Activated naive CD4-positive, alpha-beta T cell treated with Interleukin-2 at 50 U/mL for 16 hours (primary cell): ENCODE data around the gene GNA12.
"Not testable (repeated sequence)": the region's sequence is repeated elsewhere in the genome, so short reads cannot be mapped to it uniquely, and the experiment has no call there.

ENCODE experiments used
- DNase-seq: peaks from one replicate; pipeline ENCODE4 v3.0.0-alpha.2; 2020

Gene GNA12

GRCh38 chr7:2724453-2725177 is 119.5 kb downstream of the GNA12 start:
- no peak for DNase-seq

DNA sequence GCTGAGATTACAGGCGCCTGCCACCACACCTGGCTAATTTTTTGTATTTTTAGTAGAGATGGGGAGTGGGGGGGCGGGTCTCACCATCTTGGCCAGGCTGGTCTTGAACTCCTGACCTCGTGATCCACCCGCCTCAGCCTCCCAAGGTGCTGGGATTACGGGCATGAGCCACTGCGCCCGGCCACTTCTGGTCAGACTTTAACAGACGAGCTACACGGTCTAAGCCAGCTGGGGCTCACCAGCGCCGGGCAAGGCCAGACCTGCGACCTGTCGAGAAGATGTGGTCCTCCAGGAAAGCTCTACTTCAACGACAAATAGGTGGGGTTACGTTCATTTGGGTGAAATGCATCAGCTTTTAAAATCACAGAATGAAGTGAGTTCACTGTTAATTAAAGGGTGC is 120.1 kb downstream of the GNA12 start:
- not testable (repeated sequence) for DNase-seq

DNA sequence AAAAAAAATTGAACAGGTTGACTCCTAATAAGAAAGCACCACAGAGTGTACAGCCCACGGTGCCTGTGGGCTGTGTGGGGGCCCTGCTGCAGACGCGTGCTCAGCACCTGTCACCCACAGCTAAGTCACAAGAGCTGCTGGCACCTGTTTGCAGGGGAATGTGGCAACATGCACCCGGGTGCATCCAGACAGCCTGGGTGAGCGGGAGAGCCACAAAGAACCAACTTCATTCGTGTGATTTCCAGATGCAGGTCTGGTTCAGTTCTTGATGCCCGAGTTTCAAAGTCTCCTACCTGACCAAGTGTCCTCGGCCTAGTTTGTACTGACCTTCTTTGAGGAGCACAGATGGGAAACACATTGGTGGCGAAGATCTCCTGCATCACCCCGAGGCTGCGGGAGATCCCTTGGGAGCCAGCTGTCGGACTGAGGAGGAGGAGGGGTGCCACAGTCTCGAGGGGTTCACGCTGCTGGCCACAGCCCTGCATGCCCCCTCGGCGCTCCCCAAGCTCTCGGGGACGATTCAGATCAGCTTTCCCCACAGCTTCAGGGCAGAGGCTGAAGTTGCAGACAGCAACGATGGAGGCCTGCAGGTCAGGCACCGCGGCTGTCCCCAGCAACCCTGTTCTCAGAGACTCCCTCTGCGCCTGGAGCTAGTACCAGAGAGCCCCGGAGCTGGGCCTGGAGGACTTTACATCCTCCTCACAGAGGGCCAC is 120.8 kb downstream of the GNA12 start:
- DNase-seq: no peak

- DNase-seq: no peak
Observed at GRCh38 chr7:2722591-2722990, 121.5 kb downstream of the GNA12 start.

- no peak for DNase-seq
Observed at GRCh38 chr7:2721842-2722241, 122.3 kb downstream of the GNA12 start.

DNA sequence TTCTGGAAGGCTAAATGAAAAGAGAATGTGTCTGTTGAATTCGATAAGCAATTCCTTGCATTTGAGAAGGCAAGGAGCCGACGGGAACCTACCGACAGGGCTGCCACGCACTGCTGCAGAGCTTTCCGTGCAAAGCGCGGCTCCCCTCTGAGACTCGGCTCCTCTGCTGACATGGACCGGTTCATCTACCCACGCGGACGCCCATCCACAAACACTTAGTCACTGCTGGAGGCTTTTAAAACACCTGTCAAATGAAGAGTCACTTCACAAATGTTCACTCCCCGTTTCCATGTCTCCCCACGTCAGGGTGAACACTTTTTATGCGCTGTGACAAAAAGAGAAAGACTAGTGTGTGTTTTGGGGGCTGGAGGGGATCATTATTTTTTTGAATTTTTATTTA is 124.1 kb downstream of the GNA12 start:
- DNase-seq: peak; percentile 47

DNA sequence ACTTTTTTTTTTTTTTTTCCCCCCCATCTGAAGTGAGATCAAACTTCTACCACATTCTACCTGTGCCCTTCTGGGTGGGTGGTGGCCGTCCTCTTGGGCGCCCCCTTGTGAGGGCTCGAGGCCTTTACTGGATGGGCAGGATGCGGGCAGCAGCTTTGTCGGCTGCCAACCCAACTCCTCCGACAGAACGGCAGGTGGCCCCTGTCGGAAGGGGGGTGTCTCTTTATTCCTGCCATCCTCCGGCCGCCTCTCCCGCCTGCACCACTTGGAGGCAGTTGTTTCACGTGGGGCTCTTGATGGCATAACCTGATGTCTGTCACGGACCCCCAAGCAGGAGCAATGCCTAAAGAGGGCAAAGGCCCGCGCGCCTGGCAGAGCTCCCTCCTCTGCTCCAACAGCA is 125.1 kb downstream of the GNA12 start:
- DNase-seq: peak; percentile 66

DNA sequence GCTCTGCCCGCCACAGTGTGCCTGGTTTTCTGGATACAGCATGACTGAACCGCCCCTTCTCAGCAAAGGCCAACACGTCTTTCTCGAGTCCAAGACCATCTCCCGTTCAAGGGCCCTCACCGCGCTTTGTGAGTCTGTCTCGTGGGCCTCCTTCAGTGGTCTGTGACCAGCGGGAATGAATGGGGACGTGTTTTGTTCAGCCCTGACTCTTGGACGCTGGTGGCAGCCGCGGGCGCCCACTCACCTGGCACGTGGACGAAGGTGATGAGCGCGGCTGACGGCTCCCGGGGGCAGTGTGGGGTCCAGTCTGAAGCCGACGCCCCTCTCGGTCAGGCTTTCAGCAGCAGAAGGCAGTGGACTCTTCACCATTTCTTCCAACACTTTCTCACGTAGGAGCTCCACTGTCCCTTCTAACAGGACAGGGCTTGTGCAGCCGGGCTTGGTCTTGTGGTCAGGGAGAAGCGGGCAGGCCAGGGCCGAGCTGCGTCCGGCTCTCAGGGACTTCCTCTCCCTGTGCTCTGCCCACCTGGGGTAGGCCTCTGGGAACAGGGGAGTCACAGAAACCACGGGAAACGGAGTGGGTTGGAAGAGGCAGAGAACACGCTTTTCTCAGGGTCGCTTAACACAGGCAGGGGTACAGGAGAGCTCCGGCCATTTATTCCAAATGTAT is 125.7 kb downstream of the GNA12 start:
- DNase-seq: no peak

- DNase-seq: no peak
Observed at GRCh38 chr7:2717293-2718261, 126.5 kb downstream of the GNA12 start.

DNA sequence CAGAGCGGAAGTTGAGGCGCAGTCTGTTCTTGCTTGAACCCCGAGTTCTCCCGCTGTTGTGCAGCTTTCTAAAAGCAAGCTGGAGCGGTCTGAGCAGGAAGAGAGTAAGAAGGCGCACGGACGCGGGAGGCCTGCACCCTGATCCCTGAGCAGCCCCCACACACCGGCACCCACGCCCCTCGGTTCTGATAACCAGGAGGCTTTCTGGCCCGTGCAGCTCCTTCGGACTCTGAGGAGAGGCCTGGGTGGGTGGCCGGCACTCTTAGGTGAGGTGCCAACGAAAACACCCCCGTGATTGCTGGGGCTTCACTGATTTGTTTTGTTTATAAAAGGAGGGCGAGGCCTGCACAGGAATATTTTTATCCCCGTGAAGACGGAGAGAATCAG is 127.2 kb downstream of the GNA12 start:
- no peak for DNase-seq

DNA sequence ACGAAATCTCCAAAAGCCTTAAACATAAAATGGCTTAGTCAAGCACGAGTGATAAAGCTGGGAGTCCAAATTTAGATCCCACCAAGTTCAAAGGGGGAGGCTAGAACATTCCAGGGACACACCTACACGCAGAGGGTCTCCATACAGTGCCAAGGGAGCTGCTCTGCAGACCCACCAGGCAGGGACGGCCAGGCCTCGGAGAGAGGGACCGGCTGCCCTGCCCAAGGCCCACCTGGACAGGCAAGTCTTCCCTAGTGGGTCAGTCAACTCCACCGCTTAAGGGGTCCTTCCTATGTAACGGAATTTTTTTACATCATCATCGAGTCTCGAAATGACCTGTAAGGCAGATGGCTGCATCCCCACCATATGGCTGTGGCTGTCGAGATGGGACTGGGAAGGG is 127.6 kb downstream of the GNA12 start:
- no peak for DNase-seq

GRCh38 chr7:2715341-2716231 is 128.5 kb downstream of the GNA12 start:
- DNase-seq: peak; percentile 40

DNA sequence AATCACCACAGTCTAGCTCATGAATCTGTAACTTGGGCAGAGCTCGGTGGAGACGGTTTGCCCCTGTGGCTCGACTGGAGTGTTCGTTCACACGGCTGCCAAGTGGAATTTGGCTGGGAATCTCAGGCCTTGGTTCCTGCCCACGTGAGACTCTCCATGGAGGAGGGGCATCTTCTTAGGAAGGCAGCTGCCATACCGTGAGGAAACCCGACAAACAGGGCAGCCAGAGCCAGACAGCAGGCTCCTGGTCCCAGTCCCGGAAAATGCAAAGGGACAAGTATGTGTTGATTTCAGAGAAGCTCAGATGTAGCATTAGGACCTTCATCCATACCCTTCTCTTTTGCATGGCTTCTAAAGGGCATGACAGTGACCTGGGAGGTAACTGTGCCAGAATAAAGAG is 129.5 kb downstream of the GNA12 start:
- DNase-seq: no peak

- no peak for DNase-seq
Observed at GRCh38 chr7:2713978-2714377, 130.1 kb downstream of the GNA12 start.

GRCh38 chr7:2713370-2713769 is 130.7 kb downstream of the GNA12 start:
- no peak for DNase-seq

DNA sequence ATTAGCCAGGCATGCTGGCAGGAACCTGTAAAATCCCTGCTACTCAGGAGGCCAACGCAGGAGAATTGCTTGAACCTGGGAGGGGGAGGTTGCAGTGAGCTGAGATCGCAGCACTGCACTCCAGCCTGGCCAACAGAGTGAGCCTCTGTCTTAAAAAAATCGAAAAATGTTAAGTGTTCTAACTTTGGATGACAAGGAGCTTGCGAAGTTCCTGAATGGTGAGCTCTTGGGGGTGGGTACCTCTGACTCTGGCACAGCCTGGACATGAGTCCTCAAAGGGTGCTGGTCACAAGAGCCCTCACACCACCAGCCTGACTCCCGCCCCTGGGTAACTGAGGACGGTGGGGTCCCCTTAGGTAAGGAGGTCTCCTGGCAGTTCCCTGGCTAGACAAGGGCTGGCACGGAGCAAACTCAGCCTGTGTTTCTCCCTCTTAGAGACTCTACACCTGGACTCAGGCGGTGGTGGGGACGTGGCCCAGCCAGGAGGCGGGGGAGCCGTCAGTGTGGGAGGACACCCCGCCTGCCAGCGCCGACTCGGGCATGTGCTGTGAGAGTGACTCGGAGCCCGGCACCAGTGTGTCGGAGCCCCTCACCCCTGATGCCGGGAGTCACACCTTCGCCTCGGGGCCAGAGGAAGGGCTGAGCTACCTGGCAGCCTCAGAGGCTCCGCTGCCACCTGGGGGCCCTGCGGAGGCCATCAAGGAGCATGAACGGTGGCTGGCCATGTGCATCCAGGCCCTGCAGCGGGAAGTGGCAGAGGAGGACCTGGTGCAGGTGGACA is 132.0 kb downstream of the GNA12 start:
- no peak for DNase-seq

GRCh38 chr7:2710901-2711551 is 133.1 kb downstream of the GNA12 start:
- peak; percentile 13 for DNase-seq

DNA sequence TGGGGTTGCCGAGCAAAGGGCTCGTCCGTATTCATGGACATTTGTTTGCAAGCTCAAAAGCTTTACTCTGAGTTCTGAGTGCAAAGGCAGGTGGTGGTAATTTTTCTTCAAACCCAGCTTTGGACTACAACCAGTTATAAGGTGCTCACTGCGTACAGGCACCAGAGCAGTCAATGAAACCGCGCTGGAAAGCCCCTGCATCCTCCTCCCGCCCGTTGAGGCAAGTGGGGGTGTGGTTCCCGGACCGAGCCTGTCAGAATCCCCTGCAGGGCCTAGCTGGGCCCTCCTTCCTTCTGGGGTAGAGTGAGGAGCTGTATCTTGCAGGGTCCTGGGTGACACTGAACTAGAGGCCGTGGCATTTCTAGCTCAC is 133.8 kb downstream of the GNA12 start:
- peak; percentile 70 for DNase-seq

DNA sequence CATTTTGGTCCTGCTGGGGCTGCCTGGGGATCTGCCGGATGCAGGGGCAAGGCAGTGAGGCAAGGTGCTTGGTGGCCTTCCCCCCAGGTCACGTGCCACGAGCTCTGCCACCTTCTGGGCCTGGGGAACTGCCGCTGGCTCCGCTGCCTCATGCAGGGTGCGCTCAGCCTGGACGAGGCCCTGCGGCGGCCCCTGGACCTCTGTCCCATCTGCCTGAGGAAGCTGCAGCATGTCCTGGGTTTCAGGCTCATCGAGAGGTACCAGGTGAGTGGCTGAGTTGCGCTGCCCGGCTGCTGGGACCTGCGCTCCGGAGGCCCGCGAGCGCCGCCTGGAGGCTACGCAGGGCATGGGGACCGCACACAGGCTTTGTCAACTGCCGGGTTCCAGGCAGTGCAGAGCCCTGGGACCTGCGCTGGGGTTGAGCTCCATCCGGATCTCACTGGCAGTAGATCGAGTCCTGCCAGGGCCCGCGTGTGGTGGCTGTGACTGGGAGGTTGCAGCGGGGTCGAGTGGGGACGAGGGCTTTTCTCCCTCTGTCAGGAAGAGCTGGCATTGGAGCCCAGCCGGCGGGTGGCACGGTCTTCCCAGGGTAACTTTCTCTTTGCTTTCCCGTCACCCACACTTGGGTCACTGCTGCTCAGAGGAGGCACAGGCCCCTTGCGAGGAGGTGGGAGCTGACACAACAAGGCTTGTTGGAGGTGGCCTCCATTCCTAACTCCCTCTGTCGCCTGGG is 134.4 kb downstream of the GNA12 start:
- DNase-seq: peak; percentile 81
